Activated T-cell treated with anti-CD3 and anti-CD28 coated beads for 4 hours (primary cell): ENCODE data around the gene TUBA1C.
"Not testable (repeated sequence)": the region's sequence is repeated elsewhere in the genome, so short reads cannot be mapped to it uniquely, and the experiment has no call there.

Experiments used
- DNase-seq: peaks from one replicate; pipeline ENCODE4 v3.0.0-alpha.2; 2020

TUBA1C gene

DNA sequence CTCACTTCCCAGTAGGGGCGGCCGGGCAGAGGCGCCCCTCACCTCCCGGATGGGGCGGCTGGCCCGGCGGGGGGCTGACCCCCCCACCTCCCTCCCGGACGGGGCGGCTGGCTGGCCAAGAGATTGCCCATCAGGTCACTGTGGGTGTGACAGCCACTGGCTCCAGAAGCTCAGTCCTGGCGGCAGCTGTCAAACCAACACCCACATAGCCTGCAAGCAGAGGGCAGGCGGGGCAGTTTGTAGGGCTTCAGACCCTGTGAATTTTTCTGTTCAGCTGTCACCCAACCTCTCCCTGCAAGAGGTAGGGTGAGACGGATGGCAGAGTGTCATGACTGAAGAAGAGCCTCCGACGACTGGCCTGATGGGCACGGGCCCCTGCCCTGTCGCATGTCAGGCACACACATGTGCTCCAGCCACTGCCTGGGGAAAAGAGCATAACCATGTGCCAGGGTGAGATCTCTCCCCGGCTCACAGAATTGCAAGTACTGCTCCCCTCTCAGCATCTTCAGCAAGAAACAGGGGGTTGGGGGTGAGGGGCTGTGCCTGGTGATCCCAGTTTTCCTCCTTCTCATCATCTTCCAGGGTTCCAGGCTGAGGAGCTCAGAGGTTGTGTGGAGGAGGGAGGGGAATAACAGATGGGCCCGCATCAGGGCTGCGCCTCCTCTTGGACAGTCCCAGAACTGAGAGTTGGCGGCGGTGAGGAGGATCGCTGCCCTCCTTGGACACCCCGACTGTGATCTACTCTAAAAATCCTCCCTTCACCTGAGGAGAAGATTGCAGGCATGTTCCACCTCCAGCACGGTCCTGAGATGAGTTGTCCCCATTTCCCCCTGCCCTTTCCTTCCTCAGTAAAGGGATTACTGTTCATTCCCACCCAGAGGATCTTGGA is 18.9 kb downstream of the TUBA1C start:
- no peak for DNase-seq

DNA sequence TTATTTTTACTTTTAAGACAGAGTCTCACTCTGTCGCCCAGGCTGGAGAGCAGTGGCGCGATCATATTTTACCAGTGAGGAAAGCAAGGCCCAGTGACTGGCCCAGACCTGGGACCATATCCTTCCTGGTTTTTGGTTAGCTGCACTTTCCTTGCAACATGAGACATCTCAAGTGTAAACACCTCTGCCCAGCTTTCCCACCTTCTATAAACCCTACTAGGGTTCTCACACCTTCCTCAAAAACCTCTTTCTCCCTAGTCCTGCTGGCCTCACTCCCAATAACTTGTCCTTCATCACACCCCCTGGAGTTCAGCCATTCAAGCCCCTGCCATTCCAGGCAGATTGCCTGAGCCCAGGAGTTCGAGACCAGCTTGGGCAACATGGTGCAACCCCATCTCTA is 19.8 kb downstream of the TUBA1C start:
- DNase-seq, result no peak

DNA sequence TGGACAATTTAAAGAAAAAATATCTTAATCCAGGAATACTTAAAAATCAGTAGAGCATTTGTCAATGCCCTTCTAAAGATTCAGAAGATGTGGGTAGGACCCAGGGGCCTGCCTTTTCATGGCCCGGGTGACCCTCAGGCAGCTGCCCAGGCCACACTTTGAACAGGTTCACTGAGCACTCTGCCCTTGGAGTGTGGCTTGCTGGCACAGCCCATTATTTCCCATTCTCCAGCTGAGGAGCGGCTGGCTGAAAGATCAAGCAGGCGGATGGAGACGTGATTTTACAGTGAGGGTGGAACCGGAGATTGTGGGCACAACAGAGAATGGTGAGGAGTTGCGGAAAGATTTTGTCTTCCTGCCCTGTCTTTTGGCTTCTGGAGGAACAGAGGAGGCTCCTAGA is 23.0 kb downstream of the TUBA1C start:
- no peak for DNase-seq

DNA sequence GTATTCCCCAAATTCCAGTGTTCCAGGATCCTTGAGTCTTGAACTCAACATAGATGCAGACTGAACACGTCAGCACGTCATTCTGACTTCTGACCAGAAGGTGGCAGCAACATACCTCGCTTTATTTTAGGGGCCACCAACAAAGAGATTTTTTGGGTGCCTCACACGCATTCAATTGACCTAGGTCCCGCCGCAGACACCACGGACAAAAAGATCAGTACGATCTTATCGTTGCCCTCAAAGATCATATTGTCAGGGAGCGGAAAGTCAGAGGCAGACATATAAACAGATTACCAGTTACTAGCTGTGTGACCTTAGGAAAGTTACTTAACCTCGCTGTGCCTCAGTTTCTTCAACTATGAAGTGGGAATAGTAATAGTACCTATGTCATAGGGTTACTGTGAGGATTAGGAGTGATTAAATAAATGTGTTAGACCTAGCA is 23.6 kb downstream of the TUBA1C start:
- peak; percentile 64 for DNase-seq

DNA sequence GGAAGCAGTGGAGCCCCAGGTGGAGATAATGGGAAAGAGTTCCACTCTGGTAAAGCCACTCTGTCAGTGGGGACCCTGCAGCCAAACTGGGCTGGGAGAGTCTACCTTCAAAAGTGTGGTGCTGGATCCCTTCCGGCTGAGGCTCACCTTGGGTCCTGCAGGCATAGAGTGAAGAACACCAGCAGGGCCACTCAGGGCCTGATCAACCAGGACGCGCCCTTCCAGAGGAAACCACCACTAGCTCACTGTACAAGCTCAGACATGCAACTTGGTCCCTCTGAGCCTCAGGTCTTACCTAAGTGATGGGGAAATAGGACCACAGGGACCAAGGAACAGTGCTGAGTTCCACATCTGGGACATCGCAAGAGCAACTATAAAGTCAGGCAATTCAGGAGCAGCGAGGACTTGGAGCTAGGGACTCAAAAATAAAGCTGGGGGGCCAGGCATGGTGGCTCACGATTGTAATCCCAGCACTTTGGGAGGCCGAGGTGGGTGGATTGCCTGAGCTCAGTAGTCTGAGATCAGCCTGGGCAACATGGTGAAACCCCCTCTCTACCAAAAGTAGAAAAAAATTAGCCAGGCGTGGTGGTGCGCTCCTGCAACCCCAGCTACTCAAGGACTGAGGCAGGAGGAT is 24.2 kb downstream of the TUBA1C start:
- no peak for DNase-seq

DNA sequence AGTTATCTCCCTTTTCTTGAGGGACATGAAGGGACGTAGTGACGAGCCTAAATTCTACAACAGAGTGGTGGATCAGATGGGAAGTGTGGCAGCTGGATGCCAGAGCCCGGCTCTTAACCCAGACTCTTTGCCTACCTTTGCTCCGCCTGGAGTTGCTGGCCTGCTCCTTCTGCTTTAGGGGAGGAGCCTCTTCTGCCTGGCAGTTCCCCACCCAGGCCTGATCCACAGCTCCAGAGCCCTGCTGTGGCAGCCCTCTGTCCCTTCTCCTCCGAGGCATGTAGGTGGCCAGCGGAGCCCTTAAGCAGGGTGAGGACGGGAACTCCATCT is 27.8 kb downstream of the TUBA1C start:
- no peak for DNase-seq

DNA sequence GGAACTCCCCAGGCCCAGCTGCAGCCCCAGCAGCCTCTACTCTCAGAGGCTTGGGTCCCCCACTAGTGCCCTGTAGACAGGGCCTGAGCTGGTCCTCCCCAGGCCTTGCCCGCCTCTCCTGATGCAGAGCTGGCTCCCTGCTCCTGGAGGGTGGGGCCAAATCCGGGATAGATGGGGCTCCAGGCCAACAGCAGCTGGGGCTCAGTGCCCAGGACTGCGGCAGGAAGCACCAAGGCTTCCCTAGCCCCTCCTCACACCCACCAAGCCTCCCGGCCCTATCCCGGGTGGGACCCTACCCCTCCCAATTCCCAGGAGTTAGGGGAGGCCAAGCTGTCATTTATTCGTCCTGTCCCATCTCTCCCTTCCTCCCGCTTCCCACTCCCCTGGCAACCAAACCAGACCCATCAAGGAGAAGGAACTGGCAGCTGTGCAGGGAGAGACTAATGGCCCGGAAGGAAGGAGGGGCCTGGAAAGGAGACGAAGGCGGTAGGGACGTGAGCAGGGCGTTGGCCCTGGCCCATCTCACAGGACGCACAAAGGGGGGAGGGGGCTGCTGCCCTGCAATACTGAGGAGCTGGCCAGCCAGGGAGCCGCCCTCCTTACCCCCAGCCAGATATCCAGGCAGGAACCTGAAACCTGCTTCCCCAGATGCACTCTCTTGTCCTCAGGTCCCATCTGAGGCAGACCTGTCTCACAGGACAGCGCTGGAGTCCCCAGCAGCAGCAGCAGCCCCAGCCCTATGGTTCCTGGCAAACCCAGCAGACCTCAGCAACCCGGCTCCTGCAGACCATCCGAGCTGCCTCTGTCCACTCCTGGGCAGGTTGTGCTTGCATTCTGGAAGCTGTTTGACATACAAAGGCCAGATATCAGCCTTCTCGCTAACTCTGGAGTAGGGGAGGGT is 28.4 kb downstream of the TUBA1C start:
- DNase-seq, result no peak

DNA sequence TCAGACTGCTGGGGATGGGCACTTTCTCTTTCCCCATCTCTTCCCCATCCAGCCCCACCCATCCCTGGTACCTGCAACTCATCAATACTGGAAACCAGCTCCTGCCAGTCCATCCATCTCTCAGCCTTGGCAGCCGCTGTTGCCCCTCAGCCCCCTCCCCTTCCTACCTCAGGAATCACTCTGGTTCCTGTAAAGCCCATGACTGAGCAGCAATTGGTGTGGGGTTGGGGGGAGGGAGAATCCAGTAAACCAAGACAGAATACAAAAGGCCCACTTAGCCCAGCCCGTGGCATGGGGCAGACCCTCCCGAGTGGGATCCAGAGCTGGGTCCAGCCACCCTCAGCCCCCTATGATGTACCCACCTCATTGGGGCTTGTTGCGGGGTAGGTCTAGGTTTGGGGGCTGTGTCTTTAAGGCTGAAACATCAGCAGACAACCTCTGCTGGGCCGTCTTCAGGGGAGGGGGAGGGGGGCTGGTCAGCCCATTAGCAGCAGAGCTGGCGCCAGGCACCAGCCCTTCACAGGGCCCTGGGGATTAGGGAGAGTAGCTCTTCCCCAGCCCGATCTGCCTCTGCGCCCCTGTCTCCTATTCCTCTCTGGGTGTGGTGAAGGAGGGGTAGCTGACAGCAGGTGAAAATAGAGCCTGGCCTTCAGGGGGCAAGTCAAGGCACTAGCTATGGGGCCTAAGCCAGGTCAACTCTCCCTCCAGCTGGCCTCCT is 29.4 kb downstream of the TUBA1C start:
- DNase-seq, result no peak

DNA sequence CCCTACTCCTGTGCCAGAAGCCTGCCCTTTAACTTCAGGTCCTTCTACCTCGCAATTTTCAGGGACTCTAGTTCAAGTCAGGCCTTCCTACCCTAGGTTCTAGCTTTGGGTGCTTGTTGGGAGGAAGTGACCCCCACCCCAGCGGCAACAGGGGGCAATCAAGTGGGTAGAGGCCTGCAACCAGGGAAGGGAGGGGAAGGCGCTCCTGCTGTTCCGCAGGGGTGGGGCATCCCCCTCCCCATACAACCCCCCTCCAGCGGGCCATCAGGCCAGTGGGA is 29.9 kb downstream of the TUBA1C start:
- DNase-seq, result no peak

DNA sequence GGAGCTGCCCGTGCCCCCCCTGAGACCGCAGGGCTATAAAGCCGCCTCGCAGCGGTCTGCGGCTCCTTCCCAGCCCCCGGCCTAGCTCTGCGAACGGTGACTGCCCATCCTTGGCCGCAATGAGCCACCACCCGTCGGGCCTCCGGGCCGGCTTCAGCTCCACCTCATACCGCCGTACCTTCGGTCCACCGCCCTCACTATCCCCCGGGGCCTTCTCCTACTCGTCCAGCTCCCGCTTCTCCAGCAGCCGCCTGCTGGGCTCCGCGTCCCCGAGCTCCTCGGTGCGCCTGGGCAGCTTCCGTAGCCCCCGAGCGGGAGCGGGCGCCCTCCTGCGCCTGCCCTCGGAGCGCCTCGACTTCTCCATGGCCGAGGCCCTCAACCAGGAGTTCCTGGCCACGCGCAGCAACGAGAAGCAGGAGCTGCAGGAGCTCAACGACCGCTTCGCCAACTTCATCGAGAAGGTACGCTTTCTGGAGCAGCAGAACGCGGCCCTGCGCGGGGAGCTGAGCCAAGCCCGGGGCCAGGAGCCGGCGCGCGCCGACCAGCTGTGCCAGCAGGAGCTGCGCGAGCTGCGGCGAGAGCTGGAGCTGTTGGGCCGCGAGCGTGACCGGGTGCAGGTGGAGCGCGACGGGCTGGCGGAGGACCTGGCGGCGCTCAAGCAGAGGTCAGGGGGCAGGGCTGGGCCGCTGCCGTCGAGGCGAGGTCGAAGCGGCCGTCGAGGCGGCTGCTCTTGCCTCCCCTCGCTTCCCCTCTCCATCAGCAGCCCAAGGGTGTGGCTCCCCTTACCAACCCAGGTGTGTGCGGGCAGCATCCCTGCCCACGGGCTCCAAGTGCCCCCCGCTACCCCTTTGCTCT is 30.4 kb downstream of the TUBA1C start, which contains the start of gene PRPH:
Gene PRPH, plus strand, starts transcription at position 66 of the 855 bp plus-strand sequence. Its CDS starts 54 bp downstream, at position 120.
- no peak for DNase-seq

DNA sequence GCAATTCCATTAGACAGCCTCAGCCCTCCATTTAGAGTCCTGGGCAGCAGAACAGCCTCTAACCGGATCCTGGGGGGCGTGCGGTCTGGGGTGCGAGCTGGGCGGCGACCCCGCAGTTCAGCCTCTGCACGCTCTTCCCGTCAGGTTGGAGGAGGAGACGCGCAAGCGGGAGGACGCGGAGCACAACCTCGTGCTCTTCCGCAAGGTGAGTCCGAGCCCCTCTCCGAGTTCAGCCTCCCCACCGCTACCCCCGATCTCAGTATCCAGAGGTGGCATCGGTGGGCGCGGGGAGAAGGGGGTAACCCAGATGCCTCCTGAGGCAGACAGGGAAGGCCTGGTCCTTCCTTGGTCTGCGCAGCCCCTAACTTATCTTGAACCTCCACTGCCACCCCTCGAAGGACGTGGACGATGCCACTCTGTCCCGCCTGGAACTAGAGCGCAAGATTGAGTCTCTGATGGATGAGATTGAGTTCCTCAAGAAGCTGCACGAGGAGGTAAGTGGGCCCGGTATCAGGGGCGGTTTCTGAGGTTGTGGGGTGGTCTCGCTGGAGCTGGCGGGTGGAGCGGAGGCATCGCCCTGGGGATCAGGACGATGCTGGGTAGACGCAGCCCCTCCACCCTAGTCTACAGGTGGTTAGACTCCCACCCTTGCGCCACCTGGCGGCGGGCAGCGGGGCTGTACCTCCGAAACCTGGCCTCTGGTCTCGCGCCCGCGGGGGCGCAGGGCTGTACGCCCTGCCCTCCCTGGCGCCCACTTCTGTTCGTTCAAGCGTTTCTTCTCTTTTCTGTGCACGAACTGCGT is 31.4 kb downstream of the TUBA1C start:
- peak; percentile 48 for DNase-seq

DNA sequence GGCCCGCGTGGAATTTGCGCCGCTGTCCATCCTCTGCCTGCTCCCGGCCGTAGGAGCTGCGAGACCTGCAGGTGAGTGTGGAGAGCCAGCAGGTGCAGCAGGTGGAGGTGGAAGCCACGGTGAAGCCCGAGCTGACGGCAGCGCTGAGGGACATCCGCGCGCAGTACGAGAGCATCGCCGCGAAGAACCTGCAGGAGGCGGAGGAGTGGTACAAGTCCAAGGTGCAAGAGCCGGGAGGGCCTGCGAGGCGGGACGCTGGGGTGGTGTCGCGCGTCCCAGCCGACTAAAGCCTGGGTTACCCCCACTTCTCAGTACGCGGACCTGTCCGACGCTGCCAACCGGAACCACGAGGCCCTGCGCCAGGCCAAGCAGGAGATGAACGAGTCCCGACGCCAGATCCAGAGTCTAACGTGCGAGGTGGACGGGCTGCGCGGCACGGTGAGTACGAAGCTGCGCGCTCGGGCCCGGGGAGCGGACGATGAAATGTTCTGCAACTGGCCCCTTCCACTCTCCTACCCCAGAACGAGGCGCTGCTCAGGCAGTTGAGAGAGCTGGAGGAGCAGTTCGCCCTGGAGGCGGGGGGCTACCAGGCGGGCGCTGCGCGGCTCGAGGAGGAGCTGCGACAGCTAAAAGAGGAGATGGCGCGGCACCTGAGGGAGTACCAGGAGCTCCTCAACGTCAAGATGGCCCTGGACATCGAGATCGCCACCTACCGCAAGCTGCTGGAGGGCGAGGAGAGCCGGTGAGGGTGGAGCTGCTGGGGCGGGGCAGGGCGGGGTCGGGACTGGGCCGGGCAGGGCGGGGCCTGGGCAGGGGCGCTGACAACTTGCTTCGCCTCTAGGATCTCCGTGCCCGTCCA is 32.2 kb downstream of the TUBA1C start:
- no peak for DNase-seq

DNA sequence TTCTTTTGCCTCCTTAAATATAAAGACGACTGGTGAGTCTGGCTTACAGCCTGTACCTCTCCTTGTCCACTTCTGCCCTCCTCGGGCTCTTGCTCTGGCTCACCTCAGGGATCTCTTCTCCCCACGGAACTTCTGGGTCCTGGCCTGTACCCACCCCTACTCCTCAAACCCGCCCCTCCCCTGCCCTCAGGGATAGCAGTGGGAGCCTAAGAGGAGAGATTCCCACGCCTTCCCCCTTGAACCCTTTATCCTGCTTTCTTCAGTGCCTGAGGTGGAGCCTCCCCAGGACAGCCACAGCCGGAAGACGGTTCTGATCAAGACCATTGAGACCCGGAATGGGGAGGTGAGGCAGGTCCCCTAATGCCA is 32.8 kb downstream of the TUBA1C start:
- no peak for DNase-seq

DNA sequence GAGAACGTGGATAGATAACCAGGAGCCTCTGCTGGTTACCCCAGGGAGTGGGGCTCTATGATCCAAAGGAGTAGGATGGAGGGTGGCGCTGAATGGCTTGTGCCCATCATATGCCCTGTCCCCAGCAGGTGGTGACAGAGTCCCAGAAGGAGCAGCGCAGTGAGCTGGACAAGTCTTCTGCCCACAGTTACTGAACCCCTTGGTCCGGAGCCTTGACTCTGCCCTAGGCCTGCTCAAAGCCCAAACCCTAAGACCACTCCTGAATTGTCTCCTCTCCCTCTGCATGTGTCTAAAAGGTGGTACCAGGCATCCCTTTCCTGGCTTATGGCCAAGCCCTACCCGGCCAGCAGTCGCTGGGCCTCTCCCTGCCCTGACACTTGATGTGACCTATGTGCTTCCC is 33.3 kb downstream of the TUBA1C start:
- no peak for DNase-seq

DNA sequence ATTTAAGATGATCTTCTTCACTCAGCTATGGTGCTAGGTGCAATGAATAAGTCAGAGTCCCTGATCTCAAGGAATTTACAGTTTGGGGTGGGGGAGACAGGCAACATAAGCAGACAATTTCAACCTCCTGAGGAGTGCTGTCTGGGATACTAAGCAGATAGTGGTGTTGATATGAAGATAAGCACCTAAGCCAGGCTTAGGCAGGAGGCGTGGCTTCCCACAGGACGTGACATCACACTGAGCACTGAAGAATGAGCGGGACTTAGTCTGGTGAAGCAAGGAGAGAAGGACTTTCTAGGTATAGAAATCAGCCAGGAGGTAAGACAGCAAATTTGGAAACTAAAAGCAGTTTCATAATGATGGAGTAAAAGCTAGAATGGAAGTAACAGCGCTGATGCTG is 36.9 kb downstream of the TUBA1C start:
- no peak for DNase-seq

DNA sequence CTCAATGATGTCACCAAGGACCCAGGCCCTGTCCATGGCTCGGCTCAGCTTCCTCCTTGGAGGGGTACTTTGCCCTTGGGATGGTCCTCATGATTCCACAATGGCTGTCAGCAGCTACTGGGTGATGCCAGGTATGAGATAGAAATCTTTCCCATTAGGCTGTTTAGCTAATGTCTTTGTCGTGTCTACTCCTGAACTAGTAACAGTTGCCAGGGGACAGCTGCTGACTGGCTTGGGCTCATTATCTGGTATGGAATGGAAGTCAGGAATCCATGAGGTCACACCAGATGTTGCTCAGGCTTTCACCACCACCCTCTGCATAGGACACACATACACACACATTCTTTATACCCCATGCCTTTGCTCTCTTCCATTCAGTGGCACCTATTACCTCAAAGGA is 39.3 kb downstream of the TUBA1C start:
- DNase-seq, result no peak

DNA sequence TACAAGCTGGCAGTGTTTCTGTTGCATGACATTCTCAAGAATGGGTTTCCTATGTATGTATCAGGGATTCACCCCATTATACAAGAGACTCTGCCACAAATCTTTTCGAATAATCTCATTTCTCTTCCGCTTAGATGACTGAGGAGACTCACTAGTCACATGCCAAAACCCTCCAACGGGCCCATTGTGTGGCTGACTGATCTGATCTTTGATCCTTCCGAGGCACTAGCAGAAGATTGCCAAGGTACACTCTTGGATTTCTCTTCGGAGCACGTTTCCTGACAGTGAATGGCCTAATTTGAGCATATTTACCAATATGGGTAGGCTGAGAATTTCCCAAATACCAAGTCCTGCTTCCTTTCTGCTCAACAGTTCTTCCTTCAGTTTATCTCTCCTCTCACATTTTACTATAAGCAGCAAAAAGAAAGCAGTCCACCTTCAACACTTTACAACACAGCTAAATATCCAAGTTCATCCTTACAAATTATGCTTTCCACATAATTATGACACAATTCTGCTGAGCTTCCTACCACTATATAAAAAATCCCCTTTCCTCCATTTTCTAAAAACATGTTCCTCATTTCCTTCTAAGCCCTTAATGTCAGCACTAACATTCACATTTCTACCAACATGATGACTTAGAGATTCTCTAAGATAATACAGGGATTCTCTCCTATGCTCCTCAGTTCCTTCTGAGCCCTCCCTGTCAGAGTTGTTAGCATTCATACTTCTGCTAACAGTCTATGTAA is 41.1 kb downstream of the TUBA1C start:
- DNase-seq, result no peak

DNA sequence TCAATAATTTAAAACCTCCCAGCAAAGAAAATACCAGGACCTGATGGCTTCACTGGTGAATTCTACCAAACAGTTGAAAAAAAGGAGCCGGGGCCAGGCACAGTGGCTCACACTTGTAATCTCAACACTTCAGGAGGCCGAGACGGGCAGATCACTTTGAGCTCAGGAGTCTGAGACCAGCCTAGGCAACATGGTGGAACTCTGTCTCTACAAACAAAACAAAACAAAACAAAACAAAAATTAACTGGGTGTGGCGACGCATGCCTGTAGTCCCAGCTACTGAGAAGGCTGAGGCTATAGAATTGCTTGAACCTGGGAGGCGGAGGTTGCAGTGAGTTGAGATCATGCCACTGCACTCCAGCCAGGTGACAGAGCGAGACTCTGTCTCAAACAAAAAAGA is 44.5 kb downstream of the TUBA1C start:
- no peak for DNase-seq

DNA sequence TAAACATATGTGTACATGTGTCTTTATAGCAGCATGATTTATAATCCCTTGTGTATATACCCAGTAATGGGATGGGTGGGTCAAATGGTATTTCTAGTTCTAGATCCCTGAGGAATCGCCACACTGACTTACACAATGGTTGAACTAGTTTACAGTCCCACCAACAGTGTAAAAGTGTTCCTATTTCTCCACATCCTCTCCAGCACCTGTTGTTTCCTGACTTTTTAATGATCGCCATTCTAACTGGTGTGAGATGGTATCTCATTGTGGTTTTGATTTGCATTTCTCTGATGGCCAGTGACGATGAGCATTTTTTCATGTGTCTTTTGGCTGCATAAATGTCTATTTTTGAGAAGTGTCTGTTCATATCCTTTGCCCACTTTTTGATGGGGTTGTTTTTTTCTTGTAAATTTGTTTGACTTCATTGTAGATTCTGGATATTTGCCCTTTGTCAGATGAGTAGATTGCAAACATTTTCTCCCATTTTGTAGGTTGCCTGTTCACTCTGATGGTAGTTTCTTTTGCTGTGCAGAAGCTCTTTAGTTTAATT is 45.6 kb downstream of the TUBA1C start:
- not testable (repeated sequence) for DNase-seq
